ENCODE data around the gene PRR7. TPM values are rescaled to one million over a fixed set of nuclear protein-coding genes. Genes with fewer than 3 reads are reported as not detected.

PRR7 gene
- total RNA-seq, 2 donors from 2014 or later, result 0.90 to 1.1 TPM

DNA sequence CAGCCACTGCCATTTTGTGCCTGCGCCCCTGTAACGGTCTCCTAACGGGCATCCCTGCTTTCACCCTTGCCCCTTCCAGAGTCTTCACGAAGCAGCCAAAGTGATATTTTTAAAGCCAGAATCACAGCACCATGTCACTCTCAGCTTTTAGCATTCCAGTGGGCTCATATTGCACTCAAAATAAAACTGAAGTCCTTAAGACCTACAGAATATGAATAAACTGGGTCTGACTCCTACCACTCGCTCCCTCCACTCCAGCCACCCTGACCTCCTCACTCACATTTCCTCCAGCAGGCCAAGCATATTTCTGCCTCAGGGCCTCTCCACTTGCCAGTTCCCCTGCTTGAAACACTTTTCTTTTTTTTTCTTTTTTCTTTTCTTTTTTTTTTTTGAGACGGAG, 53.2 kb downstream of the PRR7 start:
- TF ChIP-seq CTCF (IDR thresholded peaks at IDR 0.05), result no peak
- peaks cover 0 to 37% of the 10 kb centered on the region in 2 donors for H3K4me1 ChIP-seq

DNA sequence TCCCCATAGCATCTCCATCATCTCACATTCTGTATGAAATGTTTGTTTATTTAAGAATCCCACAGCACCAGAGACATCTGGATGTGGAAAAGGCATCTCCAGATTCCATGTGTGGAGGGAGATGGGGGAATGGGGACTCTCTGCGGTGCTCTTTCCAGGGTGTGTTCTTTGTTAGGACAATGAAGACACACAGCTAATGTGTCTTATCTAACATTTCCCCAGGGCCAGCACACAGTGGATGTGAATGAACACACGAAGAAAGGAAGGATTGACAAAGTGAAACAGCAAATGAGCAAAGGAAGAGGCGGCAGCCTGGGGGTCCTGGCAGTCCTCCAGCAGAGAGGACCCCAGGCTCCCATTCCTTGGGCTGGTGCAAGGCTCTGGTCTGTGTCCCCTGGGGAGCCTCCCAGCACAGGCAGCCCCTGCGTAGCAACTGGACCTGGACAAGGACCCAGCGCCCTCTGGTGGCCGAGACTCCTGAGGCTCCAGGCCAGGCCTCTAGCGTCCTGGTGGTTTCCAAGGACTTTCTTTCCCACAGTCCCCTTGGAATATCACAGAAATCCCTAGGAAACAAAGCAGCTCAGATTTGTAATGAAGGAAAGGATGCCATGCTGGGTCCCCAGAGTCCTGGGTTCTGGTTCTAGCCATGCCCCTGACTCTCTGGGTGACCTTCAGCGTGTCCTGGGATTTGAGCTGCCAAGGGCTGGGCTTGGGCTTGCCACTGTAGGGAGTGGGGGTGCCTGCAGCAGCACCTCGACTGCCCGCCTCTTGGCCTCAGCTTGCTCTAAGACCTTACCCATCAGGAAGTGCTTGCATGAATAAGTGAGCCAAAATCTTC, 54.3 kb downstream of the PRR7 start:
- Histone ChIP-seq H3K36me3 (no peaks in the 10 kb centered on the region), H3K27ac (no peak overlapping the region), H3K27me3 (no peaks in the 10 kb centered on the region), H3K9me3 (no peaks in the 10 kb centered on the region), H3K4me1 (peaks cover 0 to 27% of the 10 kb centered on the region in 2 donors), H3K4me3 (no peak overlapping the region)
- peak; percentile 89 to 97 for TF ChIP-seq CTCF (IDR thresholded peaks at IDR 0.05)
- DNase-seq (ENCODE audit: low spot score), result peak; percentile 91

More for the DNA sequence above, 53.2 kb downstream of the PRR7 start:
- H3K9me3 ChIP-seq, result no peaks in the 10 kb centered on the region
- no peaks in the 10 kb centered on the region for H3K27me3 ChIP-seq
- no peaks in the 10 kb centered on the region for H3K36me3 ChIP-seq
- no peak overlapping the region for H3K4me3 ChIP-seq
- no peak for DNase-seq (ENCODE audit: low spot score)
- no peak overlapping the region for H3K27ac ChIP-seq

DNA sequence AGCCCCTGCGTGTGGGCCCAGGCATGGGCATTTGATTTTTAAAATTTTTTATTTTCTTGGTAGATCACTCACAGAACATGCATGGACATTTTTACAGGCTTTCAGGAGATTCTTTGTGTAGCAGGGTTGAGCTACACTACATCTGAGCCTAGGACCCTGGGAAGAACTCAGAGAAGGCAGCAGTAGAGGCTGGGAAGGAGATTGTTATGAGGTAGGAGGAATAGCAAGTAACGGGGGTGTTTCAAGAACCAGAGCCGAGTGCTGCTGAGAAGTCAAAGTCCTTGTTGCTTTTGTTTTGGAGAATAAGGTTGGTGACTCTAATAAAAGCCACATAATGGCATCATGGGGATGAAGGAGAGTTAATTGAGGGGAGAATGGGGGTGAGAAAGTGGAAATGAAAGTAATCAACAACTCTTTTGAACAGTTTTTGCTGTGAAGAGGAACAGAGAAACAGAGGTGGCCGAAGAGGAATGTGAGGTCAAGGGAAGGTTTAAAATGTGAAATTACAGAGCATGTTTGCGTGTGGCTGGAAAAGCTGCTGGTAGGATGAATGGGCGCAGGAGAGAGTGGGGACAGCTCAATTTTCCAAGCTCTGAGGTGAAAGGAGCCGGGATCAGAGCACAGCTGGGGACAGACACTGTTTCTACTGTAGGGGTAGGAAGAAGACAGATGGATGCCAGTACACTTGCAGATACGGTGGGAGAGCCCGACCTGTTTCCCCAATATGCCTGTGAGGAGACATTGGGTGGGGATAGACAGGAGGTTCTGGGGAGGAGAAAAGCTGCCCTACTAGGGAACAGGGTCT, 55.5 kb downstream of the PRR7 start:
- no peak for DNase-seq (ENCODE audit: low spot score)
- no peaks in the 10 kb centered on the region for H3K36me3 ChIP-seq
- H3K4me1 ChIP-seq, result peaks cover 0 to 18% of the 10 kb centered on the region in 2 donors
- no peak overlapping the region for H3K27ac ChIP-seq
- no peak overlapping the region for H3K4me3 ChIP-seq
- no peaks in the 10 kb centered on the region for H3K9me3 ChIP-seq
- no peak for TF ChIP-seq CTCF (IDR thresholded peaks at IDR 0.05)
- H3K27me3 ChIP-seq, result no peaks in the 10 kb centered on the region

DNA sequence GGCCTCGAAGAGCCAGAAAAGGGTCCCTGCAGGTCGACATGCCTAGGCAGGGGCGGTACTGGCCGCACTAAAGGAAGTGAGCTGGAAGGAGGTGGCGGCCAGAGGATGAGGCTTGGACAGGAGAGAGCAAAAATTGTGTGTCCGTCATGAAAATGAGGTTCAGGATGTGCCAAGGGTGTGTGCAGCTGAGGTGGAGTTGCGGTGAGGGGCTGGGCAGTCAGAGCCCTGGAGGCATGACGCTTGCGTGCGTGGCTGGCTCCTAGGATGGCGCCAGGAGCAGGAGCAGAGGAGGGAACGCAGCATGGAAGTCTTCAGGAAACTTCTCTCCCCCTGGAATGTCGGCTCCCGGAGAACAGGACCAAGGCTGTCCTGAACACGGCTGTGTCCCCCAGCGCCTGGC, 56.3 kb downstream of the PRR7 start:
- Histone ChIP-seq H3K36me3 (no peaks in the 10 kb centered on the region), H3K9me3 (no peaks in the 10 kb centered on the region), H3K4me3 (no peak overlapping the region), H3K27ac (no peak overlapping the region), H3K4me1 (peaks cover 0 to 15% of the 10 kb centered on the region in 2 donors), H3K27me3 (no peaks in the 10 kb centered on the region)
- no peak for TF ChIP-seq CTCF (IDR thresholded peaks at IDR 0.05)
- DNase-seq (ENCODE audit: low spot score), result no peak

DNA sequence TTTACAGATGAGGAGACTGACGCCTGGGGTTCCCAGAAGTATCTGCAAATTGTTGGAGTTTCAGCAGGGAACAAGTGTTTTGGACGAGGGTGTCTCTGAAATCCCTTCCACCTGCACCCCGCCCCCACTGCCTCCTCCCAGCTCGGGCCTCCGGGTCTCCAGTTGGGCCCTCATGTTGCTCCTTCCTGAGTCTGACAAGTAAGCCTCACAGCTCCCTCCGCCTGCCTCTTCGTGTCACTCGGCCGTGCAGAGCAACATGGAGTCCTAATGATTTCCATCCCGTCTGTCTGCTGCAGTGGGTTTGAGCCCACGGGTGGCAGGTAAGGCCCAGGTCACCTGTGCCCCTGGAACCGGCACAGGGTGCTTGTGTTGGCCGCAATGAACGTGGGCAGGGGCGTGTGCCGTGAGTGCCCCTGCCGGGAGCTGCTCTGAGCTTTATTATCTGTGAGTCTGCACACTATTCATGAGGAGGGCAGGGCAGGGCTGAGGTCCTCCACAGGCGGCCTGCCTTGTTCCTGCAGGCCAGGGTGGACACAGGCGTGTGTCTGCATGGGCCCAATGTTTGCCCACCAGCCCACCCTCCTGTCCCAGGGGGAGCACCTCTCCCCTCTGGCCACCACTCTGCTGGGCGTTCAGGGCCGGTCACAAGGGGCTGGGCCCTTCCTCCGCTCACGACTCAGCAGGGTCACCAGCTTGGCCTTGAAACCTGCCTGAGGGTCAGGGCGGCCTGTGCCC, 56.9 kb downstream of the PRR7 start:
- no peak for DNase-seq (ENCODE audit: low spot score)
- H3K27me3 ChIP-seq, result no peaks in the 10 kb centered on the region
- no peaks in the 10 kb centered on the region for H3K9me3 ChIP-seq
- no peaks in the 10 kb centered on the region for H3K36me3 ChIP-seq
- H3K4me1 ChIP-seq, result peaks cover 0 to 9% of the 10 kb centered on the region in 2 donors
- H3K27ac ChIP-seq, result no peak overlapping the region
- no peak overlapping the region for H3K4me3 ChIP-seq
- no peak for TF ChIP-seq CTCF (IDR thresholded peaks at IDR 0.05)

Data from right atrium auricular region (tissue), 2 donors.